SK-N-SH (cell line): ENCODE results near the gene CFAP58.

ENCODE experiments used
- CHD2 ChIP-seq: fragments of 150-350 bp; IDR thresholded peaks from 2 replicates; pipeline ENCODE4 v1.6.1; 2018; ENCODE audit warnings: low read length; ENCODE audit not compliant: partially characterized antibody
- CTCF ChIP-seq: fragments of 200-600 bp; sonication (generic); IDR thresholded peaks from 2 replicates; pipeline ENCODE4 v1.6.1; 2017; ENCODE audit warnings: antibody characterized with exemption, mild to moderate bottlenecking, moderate library complexity
- GABPA ChIP-seq: IDR thresholded peaks from 2 replicates; pipeline ENCODE4 v1.4.0; 2012; ENCODE audit warnings: low read depth, mild to moderate bottlenecking
- PBX3 ChIP-seq: IDR thresholded peaks from 2 replicates; pipeline ENCODE4; 2012

GRCh38 chr10:104347295-104348045 lies 6.2 kb upstream of the CFAP58 start:
- TF ChIP-seq CTCF (no peak), GABPA (no peak), PBX3 (no peak), CHD2 (no peak)
